ENCODE measurements around the gene ARID4B.
A peak's percentile ranks its signal among the peaks of the same experiment; 100 is the strongest.
"Not testable (repeated sequence)": the region's sequence is repeated elsewhere in the genome, so short reads cannot be mapped to it uniquely, and the experiment has no call there.

Gene ARID4B, protein sequence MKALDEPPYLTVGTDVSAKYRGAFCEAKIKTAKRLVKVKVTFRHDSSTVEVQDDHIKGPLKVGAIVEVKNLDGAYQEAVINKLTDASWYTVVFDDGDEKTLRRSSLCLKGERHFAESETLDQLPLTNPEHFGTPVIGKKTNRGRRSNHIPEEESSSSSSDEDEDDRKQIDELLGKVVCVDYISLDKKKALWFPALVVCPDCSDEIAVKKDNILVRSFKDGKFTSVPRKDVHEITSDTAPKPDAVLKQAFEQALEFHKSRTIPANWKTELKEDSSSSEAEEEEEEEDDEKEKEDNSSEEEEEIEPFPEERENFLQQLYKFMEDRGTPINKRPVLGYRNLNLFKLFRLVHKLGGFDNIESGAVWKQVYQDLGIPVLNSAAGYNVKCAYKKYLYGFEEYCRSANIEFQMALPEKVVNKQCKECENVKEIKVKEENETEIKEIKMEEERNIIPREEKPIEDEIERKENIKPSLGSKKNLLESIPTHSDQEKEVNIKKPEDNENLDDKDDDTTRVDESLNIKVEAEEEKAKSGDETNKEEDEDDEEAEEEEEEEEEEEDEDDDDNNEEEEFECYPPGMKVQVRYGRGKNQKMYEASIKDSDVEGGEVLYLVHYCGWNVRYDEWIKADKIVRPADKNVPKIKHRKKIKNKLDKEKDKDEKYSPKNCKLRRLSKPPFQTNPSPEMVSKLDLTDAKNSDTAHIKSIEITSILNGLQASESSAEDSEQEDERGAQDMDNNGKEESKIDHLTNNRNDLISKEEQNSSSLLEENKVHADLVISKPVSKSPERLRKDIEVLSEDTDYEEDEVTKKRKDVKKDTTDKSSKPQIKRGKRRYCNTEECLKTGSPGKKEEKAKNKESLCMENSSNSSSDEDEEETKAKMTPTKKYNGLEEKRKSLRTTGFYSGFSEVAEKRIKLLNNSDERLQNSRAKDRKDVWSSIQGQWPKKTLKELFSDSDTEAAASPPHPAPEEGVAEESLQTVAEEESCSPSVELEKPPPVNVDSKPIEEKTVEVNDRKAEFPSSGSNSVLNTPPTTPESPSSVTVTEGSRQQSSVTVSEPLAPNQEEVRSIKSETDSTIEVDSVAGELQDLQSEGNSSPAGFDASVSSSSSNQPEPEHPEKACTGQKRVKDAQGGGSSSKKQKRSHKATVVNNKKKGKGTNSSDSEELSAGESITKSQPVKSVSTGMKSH (N-terminal part only)

DNA sequence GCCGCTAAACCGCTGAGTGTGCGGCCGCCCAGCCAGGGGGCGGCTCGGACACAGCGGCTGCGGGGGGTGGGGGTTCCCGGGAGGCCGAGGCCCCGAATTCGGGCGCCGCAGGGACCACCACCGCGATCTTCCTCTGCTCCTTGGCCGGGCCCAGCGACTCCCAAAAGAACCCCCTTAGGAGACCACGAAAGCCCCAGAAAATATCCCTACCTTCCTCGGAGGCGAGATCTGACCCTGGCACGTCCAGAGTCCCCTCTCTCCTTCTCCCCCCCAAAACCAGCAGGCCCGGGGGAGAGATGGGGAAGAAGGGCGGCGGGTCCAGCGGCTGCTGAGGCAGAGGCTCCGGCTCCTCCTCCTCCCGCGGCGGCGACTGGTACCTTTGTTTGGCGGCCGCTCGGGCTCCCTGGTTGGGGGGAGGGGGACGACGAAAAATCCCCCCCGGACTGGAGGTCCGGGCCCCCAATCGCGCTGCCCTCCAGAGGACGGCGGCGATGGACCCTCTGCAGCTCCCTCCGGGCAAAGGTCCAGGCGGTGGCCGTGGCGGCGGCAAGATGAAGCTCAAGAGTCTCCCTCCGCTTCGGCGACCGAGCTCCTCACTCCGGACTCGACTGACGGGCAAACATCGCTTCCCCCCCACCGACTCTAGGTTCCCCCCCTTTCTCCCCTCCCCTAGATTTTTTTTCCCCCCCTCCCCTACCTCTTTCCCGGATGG lies at the start of gene ARID4B:
ARID4B (minus strand) TSS at position 621 of the 712 bp plus-strand sequence. CDS start 1,260 bp downstream, outside the sequence.
- Histone ChIP-seq H3K4me1 (peaks cover 28 to 61% (median 51%) of the 10 kb centered on the region in 10 experiments), H3K4me2 (peak within 1 kb of the TSS; percentile 82 to 98 (median 91)), H4K20me1 (peaks cover 46 to 88% (median 65%) of the 10 kb centered on the region in 11 experiments), H3K9me3 (replicated peaks in 1 of 11) (no peaks in the 10 kb centered on the region), H3K27me3 (no peaks in the 10 kb centered on the region), H3K36me3 (peaks cover 14 to 47% (median 19%) of the 10 kb centered on the region in 11 experiments; a peak in 20 of 22 replicates), H3K27ac (peak within 1 kb of the TSS; percentile 91 to 98 (median 96)), H3K9ac (peak within 1 kb of the TSS; percentile 94 to 99 (median 98)), H3K4me3 (peak within 1 kb of the TSS; percentile 90 to 100 (median 98))
- TF ChIP-seq Cebpa-rat (IDR thresholded peaks at IDR 0.05): no peak

DNA sequence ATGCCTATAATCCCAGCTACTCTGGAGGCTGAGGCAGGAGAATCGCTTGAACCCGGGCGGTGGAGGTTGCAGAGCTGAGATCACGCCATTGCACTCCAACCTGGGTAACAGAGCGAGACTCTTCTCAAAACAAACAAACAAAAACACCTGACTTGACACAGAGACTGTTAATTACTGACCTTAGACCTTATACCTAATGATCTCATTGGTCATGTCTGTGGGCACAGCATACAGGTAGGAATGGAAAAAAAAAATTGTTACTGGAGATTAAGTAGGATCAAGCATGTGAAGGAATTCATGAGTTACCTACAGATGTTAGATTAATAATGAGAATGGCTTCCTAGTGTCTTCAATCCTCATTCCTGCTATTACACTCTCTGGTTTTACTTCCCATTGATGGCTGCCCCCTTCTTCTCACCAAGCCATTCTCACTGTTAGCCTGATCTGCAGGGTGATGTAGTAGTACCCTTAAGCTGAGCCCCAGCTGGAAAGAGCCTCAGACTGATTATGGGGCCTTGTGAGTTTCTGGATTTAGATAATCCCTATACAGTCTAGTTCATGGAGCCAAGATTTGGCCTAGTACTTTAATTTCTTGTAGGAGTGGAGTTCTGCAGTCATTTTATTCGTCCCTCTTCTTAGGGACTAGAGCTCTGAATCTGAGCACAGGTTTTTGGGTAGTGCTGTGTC lies 48.1 kb upstream of the ARID4B start:
- H3K9me3 ChIP-seq (replicated peaks in 1 of 11): peaks cover 0 to 5% (median 2%) of the 10 kb centered on the region in 11 experiments; a peak in 9 of 22 replicates
- H3K36me3 ChIP-seq: peaks cover 21 to 64% (median 42%) of the 10 kb centered on the region in 11 experiments
- H3K4me2 ChIP-seq: no peak overlapping the region
- no peak overlapping the region for H3K4me3 ChIP-seq
- no peak overlapping the region for H3K9ac ChIP-seq
- peaks cover 0 to 5% (median 0%) of the 10 kb centered on the region in 10 experiments; a peak in 3 of 20 replicates for H3K4me1 ChIP-seq
- no peak overlapping the region for H3K27ac ChIP-seq
- H3K27me3 ChIP-seq: no peaks in the 10 kb centered on the region
- no peak for TF ChIP-seq Cebpa-rat (IDR thresholded peaks at IDR 0.05)
- H4K20me1 ChIP-seq: peaks cover 0 to 34% (median 10%) of the 10 kb centered on the region in 11 experiments; a peak in 9 of 22 replicates

DNA sequence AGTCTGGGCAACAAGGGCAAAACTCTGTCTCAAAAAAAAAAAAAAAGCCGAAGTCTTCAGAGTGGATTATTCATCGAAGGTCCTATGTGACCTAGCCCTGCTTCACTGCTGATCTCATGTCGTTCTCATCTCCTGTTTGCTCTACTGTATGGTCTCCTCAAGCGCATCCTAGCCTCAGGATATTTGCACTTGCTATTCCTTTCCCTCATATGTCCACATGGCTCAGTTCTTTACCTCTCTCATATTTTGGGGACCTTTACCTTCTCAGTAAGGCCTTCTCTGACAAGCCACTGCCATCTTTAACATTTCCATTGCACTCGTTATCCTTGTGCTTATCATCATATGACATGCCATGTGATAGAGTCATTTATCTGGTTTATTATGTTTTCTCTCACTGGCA lies 41.8 kb upstream of the ARID4B start:
- H4K20me1 ChIP-seq: peaks cover 0 to 11% (median 0%) of the 10 kb centered on the region in 11 experiments; a peak in 4 of 22 replicates
- no peak overlapping the region for H3K4me3 ChIP-seq
- no peak overlapping the region for H3K27ac ChIP-seq
- peaks cover 15 to 28% (median 19%) of the 10 kb centered on the region in 10 experiments; a peak in 19 of 20 replicates for H3K4me1 ChIP-seq
- H3K9ac ChIP-seq: no peak overlapping the region
- H3K4me2 ChIP-seq: peak overlapping the region in 2 of 11 experiments; percentile 2 to 89; a peak in 1 of 22 replicates
- H3K27me3 ChIP-seq: no peaks in the 10 kb centered on the region
- H3K9me3 ChIP-seq (replicated peaks in 1 of 11): no peaks in the 10 kb centered on the region
- H3K36me3 ChIP-seq: peaks cover 0 to 14% (median 10%) of the 10 kb centered on the region in 11 experiments; a peak in 9 of 22 replicates
- TF ChIP-seq Cebpa-rat (IDR thresholded peaks at IDR 0.05): no peak

DNA sequence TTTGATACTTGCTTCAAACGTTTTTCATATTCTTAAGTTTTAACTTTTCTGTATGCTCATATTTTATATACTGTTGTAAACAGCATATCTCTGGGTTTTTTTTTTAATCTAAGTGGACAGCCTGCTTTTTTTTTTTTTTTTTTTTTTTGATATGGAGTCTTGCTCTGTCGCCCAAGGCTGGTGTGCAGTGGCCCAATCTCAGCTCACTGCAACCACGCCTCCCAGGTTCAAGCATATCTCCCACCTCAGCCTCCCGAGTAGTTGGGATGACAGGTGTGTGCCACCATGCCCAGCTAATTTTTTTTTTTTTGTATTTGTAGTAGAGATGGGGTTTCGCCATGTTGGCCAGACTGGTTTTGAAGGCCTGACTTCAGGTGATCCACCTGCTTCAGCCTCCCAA lies 40.4 kb upstream of the ARID4B start:
- peak overlapping the region; percentile 70 to 89 (median 81) for H3K4me2 ChIP-seq
- H3K4me3 ChIP-seq: peak overlapping the region; percentile 66 to 86 (median 76); a peak in 14 of 20 replicates
- peaks cover 0 to 11% (median 0%) of the 10 kb centered on the region in 11 experiments; a peak in 4 of 22 replicates for H4K20me1 ChIP-seq
- peak overlapping the region in 5 of 11 experiments; percentile 74 to 83 (median 81); a peak in 9 of 22 replicates for H3K9ac ChIP-seq
- no peaks in the 10 kb centered on the region for H3K27me3 ChIP-seq
- no peak overlapping the region for H3K27ac ChIP-seq
- peaks cover 0 to 14% (median 10%) of the 10 kb centered on the region in 11 experiments; a peak in 9 of 22 replicates for H3K36me3 ChIP-seq
- TF ChIP-seq Cebpa-rat (IDR thresholded peaks at IDR 0.05): no peak
- peaks cover 15 to 28% (median 19%) of the 10 kb centered on the region in 10 experiments; a peak in 19 of 20 replicates for H3K4me1 ChIP-seq
- H3K9me3 ChIP-seq (replicated peaks in 1 of 11): no peaks in the 10 kb centered on the region

DNA sequence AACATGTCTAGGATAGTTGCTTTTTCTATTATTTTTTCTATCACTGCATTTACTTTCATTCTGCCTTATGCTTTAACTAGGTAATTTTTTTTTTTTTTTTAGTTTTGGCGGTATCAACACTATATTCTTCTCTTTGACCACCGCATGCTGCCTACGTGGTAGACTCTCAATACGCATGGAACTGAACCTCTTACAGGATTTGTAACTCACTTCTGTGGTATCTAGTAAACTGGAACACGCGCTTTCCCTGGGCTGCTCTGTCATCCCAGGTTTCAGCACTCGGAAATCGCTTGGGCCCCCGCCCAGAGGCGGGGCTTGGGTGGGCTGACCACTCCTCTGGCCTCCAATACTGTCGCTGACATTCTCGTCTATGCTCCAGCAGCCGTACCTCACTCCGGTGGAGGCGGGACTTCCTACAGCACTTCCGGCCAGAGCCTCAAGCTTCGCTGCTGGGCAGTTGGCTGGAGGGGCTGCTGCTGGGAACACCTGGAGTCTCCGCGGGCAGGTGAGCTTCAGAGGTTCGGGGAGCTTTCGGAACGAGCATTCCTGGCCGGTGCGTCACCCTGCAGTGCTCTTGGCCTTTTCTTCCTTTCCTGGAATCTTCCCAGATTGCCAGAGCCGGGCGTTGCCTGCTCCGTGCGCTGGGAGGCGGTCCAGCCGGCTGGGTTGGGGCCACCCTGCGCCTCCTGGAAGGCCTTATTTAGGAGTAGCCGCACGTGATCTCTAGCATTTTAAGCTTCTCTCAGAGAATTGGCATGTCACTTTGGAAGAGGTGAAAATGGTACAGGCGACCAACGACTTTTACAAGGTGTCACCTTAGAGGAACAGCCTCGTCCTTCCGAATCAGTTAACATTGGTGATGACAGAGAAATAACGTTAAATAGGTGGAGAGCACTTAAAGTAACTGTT lies 39.3 kb upstream of the ARID4B start, which contains the start of gene TBCE:
TBCE (plus strand) TSS at position 428 of the 909 bp plus-strand sequence. CDS start 12,623 bp downstream, outside the sequence.
- TF ChIP-seq Cebpa-rat (IDR thresholded peaks at IDR 0.05): no peak
- H3K4me3 ChIP-seq: peak within 1 kb of the TSS; percentile 66 to 86 (median 76)
- no peaks in the 10 kb centered on the region for H3K9me3 ChIP-seq (replicated peaks in 1 of 11)
- peaks cover 0 to 11% (median 8%) of the 10 kb centered on the region in 11 experiments; a peak in 9 of 22 replicates for H3K36me3 ChIP-seq
- peak within 1 kb of the TSS; percentile 70 to 89 (median 81) for H3K4me2 ChIP-seq
- peak within 1 kb of the TSS; percentile 73 to 84 (median 82) for H3K9ac ChIP-seq
- peaks cover 0 to 11% (median 0%) of the 10 kb centered on the region in 11 experiments; a peak in 4 of 22 replicates for H4K20me1 ChIP-seq
- peaks cover 15 to 28% (median 19%) of the 10 kb centered on the region in 10 experiments; a peak in 19 of 20 replicates for H3K4me1 ChIP-seq
- peak within 1 kb of the TSS; percentile 35 to 82 (median 64); a peak in 21 of 22 replicates for H3K27ac ChIP-seq
- H3K27me3 ChIP-seq: no peaks in the 10 kb centered on the region

DNA sequence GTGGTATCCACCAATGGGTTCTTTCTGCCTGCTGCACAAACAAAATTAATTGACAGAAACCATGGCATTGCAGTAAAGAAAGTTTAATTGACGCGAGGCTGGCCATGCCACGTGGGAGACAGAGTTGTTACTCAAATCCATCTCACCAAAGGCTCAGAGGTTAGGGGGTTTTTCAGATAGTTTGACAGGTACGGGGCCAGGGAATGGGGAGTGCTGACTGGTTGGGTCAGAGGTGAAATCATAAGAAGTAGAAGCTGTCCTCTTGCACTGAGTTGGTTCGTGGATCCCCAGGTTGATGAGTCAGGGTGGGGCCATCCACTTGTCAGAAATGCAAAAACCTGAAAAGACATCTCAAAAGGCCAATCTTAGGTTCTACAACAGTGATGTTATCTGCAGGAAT lies 38.3 kb upstream of the ARID4B start:
- Histone ChIP-seq H3K9me3 (replicated peaks in 1 of 11) (no peaks in the 10 kb centered on the region), H3K36me3 (peaks cover 0 to 4% (median 0%) of the 10 kb centered on the region in 11 experiments; a peak in 4 of 22 replicates), H4K20me1 (peaks cover 0 to 11% (median 0%) of the 10 kb centered on the region in 11 experiments; a peak in 3 of 22 replicates), H3K27ac (peak overlapping the region in 5 of 11 experiments; percentile 6 to 82 (median 70); a peak in 5 of 22 replicates), H3K9ac (peak overlapping the region in 3 of 11 experiments; percentile 81 to 83 (median 82); a peak in 3 of 22 replicates), H3K4me1 (peaks cover 15 to 28% (median 19%) of the 10 kb centered on the region in 10 experiments; a peak in 19 of 20 replicates), H3K27me3 (no peaks in the 10 kb centered on the region), H3K4me2 (peak overlapping the region; percentile 64 to 89 (median 78); a peak in 20 of 22 replicates), H3K4me3 (peak overlapping the region in 3 of 10 experiments; percentile 76 to 78 (median 76); a peak in 4 of 20 replicates)
- no peak for TF ChIP-seq Cebpa-rat (IDR thresholded peaks at IDR 0.05)

DNA sequence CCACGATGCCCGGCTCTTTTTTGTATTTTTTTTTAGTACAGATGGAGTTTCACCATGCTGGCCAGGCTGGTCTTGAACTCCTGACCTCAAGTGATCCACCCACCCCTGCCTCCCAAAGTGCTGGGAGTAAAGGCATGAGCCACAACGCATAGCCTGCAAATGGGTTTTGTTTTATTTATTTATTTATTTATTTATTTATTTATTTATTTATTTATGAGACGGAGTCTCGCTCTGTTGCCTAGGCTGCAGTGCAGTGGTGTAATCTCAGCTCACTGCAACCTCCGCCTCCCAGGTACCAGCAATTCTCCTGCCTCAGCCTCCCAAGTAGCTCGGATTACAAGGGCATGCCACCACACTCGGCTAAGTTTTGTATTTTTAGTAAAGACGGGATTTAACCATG lies 36.2 kb upstream of the ARID4B start:
- peaks cover 15 to 22% (median 19%) of the 10 kb centered on the region in 10 experiments; a peak in 19 of 20 replicates for H3K4me1 ChIP-seq
- H4K20me1 ChIP-seq; H3K9ac ChIP-seq; H3K4me2 ChIP-seq; H3K4me3 ChIP-seq; H3K36me3 ChIP-seq; H3K27me3 ChIP-seq; H3K9me3 ChIP-seq (replicated peaks in 1 of 11); H3K27ac ChIP-seq: not testable (repeated sequence)
